Measurements from ENCODE around the gene PRR16. TPM values are rescaled to one million over a fixed set of nuclear protein-coding genes. Genes with fewer than 3 reads are reported as not detected.

PRR16 gene
- total RNA-seq, 1 experiment from 2014 or later: not detected

DNA sequence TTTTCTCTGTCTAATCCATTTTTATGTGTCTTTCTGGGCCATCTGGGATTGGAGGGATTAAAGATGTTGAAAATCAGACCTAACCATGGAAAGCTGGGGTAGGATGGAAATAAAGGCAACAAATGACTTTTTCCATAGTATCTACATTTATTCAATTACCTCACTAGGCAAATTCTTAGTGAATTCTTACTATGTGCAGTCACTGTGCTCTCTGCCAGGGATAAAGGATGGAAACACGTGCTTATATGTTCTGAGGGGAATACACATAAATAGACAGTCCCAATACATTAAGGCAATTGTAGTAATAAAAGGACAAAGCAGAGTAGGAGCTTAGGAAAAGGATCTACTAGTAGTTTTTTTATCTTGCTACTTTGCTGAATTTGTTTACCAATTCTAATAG is 214.2 kb downstream of the PRR16 start:
- ATAC-seq: no peak
- H3K36me3 ChIP-seq (ENCODE audit: control insufficient read depth, insufficient read depth, low read length): no peaks in the 10 kb centered on the region
- no peaks in the 10 kb centered on the region for H3K9me3 ChIP-seq (ENCODE audit: control insufficient read depth, insufficient read depth, low read depth, low read length)
- TF ChIP-seq SIN3A (IDR thresholded peaks at IDR 0.05; ENCODE audit: borderline replicate concordance, insufficient read depth, low read depth, low read length) (no peak), CTCF (IDR thresholded peaks at IDR 0.05) (no peak), POLR2AphosphoS5 (IDR thresholded peaks at IDR 0.05; ENCODE audit: low read depth, low read length) (no peak), REST (IDR thresholded peaks at IDR 0.05; ENCODE audit: insufficient read depth in 1 of 2, low read depth in 2 of 2, low read length in 1 of 2) (no peak)
- no peaks in the 10 kb centered on the region for H3K4me1 ChIP-seq (ENCODE audit: control insufficient read depth, insufficient read depth, low read length)
- in situ Hi-C loops (cut with HindIII; ENCODE audit: low pct_unique_long_range_greater_than_20kb, low sequenced_read_pairs): no loop called here
- ChIA-PET CTCF (interaction anchor here (0.6 kb wide), 1 partner anchor 64 kb away, joined by 4 read pairs; no protein-coding TSS in a partner anchor), POLR2A (no interaction called here)
- H3K27me3 ChIP-seq (ENCODE audit: control insufficient read depth, insufficient read depth, low read length): no peaks in the 10 kb centered on the region
- intact Hi-C loops (cut with micrococcal nuclease; ENCODE audit: unreplicated experiment): no loop called here
- H3K27ac ChIP-seq (ENCODE audit: low read length): no peak overlapping the region
- DNase-seq (ENCODE audit: low read depth, low spot score): no peak
- BruUV-seq (replicated peaks): no TSS peak
- H3K4me3 ChIP-seq (ENCODE audit: low read depth in 2 of 2, low read length in 2 of 2): no peak overlapping the region

DNA sequence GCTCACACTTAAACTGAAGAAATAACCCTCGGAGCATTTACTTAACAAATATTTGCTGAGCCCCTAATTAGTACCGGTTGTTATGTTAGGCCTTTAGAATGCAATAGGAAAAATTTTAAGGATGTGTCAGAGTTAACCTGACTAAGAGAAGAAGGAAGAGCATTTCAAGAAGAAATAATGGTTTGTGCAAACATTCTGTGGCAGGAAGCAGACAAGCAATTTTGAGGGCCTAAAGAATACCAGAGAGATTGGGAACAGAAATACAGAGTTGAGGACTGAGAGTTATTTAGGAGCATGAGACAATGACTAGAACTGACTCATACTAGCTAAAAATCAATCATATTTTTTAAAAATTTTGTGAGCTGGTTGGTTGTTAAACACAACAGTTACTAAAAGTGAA is 218.8 kb downstream of the PRR16 start:
- POLR2A ChIA-PET: no interaction called here
- no peaks in the 10 kb centered on the region for H3K36me3 ChIP-seq (ENCODE audit: control insufficient read depth, insufficient read depth, low read length)
- intact Hi-C loops (cut with micrococcal nuclease; ENCODE audit: unreplicated experiment): no loop called here

More for the DNA sequence above, 218.8 kb downstream of the PRR16 start:
- no peak for DNase-seq (ENCODE audit: low read depth, low spot score)
- Histone ChIP-seq H3K27ac (ENCODE audit: low read length) (no peak overlapping the region), H3K27me3 (ENCODE audit: control insufficient read depth, insufficient read depth, low read length) (no peaks in the 10 kb centered on the region), H3K4me1 (ENCODE audit: control insufficient read depth, insufficient read depth, low read length) (no peaks in the 10 kb centered on the region), H3K4me3 (ENCODE audit: low read depth in 2 of 2, low read length in 2 of 2) (no peak overlapping the region), H3K9me3 (ENCODE audit: control insufficient read depth, insufficient read depth, low read depth, low read length) (no peaks in the 10 kb centered on the region)
- BruUV-seq (replicated peaks): no TSS peak
- in situ Hi-C loops (cut with HindIII; ENCODE audit: low pct_unique_long_range_greater_than_20kb, low sequenced_read_pairs): no loop called here
- CTCF ChIA-PET: no interaction called here
- TF ChIP-seq POLR2AphosphoS5 (IDR thresholded peaks at IDR 0.05; ENCODE audit: low read depth, low read length) (no peak), TCF7L2 (IDR thresholded peaks at IDR 0.05; ENCODE audit: low read depth, low read length) (no peak), REST (IDR thresholded peaks at IDR 0.05; ENCODE audit: insufficient read depth in 1 of 2, low read depth in 2 of 2, low read length in 1 of 2) (no peak), SIN3A (IDR thresholded peaks at IDR 0.05; ENCODE audit: borderline replicate concordance, insufficient read depth, low read depth, low read length) (no peak), CTCF (IDR thresholded peaks at IDR 0.05) (no peak)
- no peak for ATAC-seq

Measured in Panc1 (cell line).